ENCODE measurements around the gene OR4D9. TPM values are rescaled to one million over a fixed set of nuclear protein-coding genes. Genes with fewer than 3 reads are reported as not detected.

The OR4D9 gene
- not detected for total RNA-seq
- long read RNA-seq: 0 reads

DNA sequence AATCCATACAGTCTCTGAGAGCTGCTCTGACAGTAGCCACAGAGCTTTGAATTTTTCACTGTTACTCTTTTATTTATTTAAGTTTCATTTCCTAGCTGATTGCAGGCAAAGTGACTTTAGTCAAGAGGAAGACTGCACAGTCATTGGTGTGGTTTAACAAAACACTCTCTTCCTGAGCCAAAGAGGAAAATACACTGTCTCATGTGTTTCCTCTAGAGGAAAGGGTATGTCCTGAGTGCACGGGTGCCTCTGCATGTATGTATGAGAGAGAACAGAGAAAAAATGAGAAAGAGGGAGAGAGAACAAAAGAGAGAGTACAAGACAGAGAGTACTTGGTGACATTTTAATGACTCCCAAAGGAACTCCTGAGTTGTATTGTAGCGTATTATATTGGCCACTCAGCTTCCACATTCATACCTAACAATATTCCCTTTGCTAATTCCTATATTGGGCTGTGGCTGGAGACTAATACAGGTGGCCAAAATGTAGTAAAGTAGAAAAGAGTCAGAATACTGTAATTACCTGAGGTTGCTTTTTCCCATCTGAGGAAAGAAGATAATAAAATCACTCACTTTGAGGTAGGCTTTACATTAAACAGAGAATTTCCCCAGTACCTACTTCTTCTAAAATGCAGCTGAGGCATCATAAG lies at the start of gene OR4D9:
Gene OR4D9, plus strand, starts transcription at position 599 of the 649 bp plus-strand sequence. CDS start 3,374 bp downstream, outside the sequence.
- no peak for TF ChIP-seq CTCF (IDR thresholded peaks at IDR 0.05)
- Histone ChIP-seq H3K27me3 (ENCODE audit: low read depth) (no peaks in the 10 kb centered on the region), H3K4me1 (peaks cover 17% of the 10 kb centered on the region), H3K27ac (peak within 1 kb of the TSS; percentile 66), H3K9me3 (no peaks in the 10 kb centered on the region), H3K36me3 (no peaks in the 10 kb centered on the region), H3K4me3 (no peak within 1 kb of the TSS)
- no peak for DNase-seq
- intact Hi-C loops (cut with DNase I): no loop called here
- peak; percentile 75 to 81 for ATAC-seq

GRCh38 chr11:59463190-59463641 lies 48.1 kb upstream of the OR4D9 start:
- ATAC-seq: peak in 1 of 2 donors; percentile 17
- no peak overlapping the region for H3K27ac ChIP-seq
- H3K4me1 ChIP-seq: no peaks in the 10 kb centered on the region
- no peak overlapping the region for H3K4me3 ChIP-seq
- no peak for DNase-seq
- intact Hi-C loops (cut with DNase I): no loop called here
- no peak for TF ChIP-seq CTCF (IDR thresholded peaks at IDR 0.05)
- H3K27me3 ChIP-seq (ENCODE audit: low read depth): no peaks in the 10 kb centered on the region
- no peaks in the 10 kb centered on the region for H3K36me3 ChIP-seq
- no peaks in the 10 kb centered on the region for H3K9me3 ChIP-seq

DNA sequence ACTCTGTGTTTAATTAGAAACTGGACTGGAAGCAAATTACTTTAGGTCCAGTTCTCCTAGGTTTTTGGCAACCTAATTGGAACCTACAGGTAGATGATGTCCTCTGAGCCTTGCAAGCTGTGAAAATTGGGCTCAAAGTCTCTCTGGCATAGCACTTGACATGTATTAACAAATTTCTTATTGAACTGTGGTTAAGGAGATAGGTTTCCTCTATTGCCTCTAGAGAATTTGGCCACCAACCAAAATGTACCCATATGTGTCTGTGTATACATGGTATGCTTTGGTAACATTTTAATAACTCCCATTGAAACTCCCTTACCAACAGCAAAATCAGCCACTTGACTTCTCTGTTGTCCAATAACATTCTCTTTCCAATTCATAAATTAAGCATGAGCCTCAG lies 38.3 kb upstream of the OR4D9 start, which contains the start of gene OR4D10:
Gene OR4D10, plus strand, starts transcription at position 301 of the 400 bp plus-strand sequence. CDS start 4,115 bp downstream, outside the sequence.
- Histone ChIP-seq H3K9me3 (no peaks in the 10 kb centered on the region), H3K27ac (no peak within 1 kb of the TSS), H3K36me3 (no peaks in the 10 kb centered on the region), H3K27me3 (ENCODE audit: low read depth) (no peaks in the 10 kb centered on the region), H3K4me3 (no peak within 1 kb of the TSS), H3K4me1 (no peaks in the 10 kb centered on the region)
- ATAC-seq (no peak), DNase-seq (no peak)
- intact Hi-C loops (cut with DNase I): no loop called here
- no peak for TF ChIP-seq CTCF (IDR thresholded peaks at IDR 0.05)

- H3K36me3 ChIP-seq: no peaks in the 10 kb centered on the region
- H3K27ac ChIP-seq: no peak overlapping the region
- H3K4me3 ChIP-seq: no peak overlapping the region
- peak in 1 of 2 donors; percentile 24 for ATAC-seq
- H3K9me3 ChIP-seq: no peaks in the 10 kb centered on the region
- H3K4me1 ChIP-seq: no peaks in the 10 kb centered on the region
- H3K27me3 ChIP-seq (ENCODE audit: low read depth): no peaks in the 10 kb centered on the region
- intact Hi-C loops (cut with DNase I): no loop called here
- no peak for TF ChIP-seq CTCF (IDR thresholded peaks at IDR 0.05)
- DNase-seq: no peak
These were observed 36.2 kb upstream of the OR4D9 start for GRCh38 chr11:59475176-59475575.

DNA sequence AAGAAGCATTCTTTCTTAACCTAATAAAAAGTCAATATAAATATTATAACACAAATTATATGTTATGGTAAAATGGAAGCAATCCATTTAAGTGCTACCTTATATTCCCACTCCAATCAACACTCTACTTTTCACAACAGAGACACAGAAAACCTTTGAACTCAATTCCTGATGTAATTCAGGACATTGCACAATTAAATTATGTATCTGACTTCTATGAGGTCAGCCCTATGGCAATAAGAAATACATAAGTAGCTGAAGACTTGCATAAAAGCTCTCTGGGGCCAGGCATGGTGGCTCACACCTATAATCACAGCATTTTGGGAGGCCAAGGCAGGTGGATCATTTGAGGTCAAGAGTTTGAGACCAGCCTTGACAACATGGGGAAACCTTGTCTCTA lies 31.4 kb upstream of the OR4D9 start:
- H3K27ac ChIP-seq: no peak overlapping the region
- intact Hi-C loops (cut with DNase I): no loop called here
- no peaks in the 10 kb centered on the region for H3K4me1 ChIP-seq
- ATAC-seq (peak in 1 of 2 donors; percentile 29), DNase-seq (no peak)
- no peak for TF ChIP-seq CTCF (IDR thresholded peaks at IDR 0.05)
- no peaks in the 10 kb centered on the region for H3K9me3 ChIP-seq
- no peaks in the 10 kb centered on the region for H3K36me3 ChIP-seq
- no peak overlapping the region for H3K4me3 ChIP-seq
- H3K27me3 ChIP-seq (ENCODE audit: low read depth): no peaks in the 10 kb centered on the region
